NB4 (cell line): ENCODE measurements around the gene PRIMA1.

Experiments used
- DNase-seq: peaks from one replicate; pipeline ENCODE4 v3.0.0; 2010; ENCODE audit warnings: low read depth
- H3K4me3 ChIP-seq: one replicate; pipeline ENCODE4 v1.5.1; 2011; ENCODE audit warnings: mild to moderate bottlenecking, low read depth, low read length, moderate library complexity
- MYC ChIP-seq: IDR thresholded peaks from 2 replicates; pipeline ENCODE4 v1.6.1; 2011; ENCODE audit warnings: low read depth, low read length
- POLR2A ChIP-seq: IDR thresholded peaks from 2 replicates; pipeline ENCODE4 v1.6.1; 2011; ENCODE audit warnings: mild to moderate bottlenecking; ENCODE audit not compliant: insufficient read length; ENCODE audit errors: extremely low read depth
- TF ChIP-seq, protein P1 (sequence below): IDR thresholded peaks from 2 replicates; pipeline ENCODE4 v1.6.1; 2011; ENCODE audit warnings: low read depth, low read length
- TF ChIP-seq, protein P2 (sequence below): IDR thresholded peaks from one replicate; pipeline ENCODE4 v1.5.1; 2012; ENCODE audit warnings: low read depth, low read length

Gene PRIMA1

DNA sequence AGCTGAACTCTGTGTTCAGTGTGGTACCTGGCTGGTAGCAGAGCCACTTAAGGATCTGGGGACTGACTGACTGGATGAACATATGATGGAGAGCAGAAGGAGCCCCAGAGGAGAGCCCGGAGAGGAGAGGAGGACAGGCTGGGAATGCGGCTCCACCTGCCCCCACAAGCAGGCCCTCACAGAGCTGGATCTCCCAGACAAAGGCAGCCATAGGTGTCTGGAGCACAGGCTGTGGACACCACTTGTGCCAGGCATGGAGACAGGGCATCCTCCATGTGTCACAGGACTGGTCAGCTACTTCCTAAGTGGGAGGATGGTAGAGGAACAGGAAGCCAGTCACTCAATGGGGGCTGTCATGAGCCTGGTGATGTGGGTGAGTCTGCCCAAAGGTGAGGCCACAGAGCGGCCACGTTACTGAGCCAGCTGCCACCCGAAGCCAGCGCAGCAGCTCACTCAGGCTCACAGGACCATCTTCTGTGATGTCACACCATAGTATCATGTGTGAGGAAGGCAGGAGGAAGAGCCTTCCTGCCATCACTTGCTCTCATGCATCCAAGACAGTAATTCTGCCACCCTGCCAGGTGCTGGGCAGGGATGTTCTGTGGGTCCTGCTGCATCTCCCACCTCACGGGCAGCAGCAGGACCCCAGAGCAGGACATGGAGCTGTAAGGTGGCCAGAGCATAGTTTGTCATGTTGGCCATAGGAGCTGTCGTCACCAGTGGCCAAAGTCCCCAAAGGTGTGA, 72.1 kb downstream of the PRIMA1 start:
- no peak for DNase-seq
- TF ChIP-seq POLR2A (no peak), MYC (no peak)
- TF ChIP-seq, protein P1, sequence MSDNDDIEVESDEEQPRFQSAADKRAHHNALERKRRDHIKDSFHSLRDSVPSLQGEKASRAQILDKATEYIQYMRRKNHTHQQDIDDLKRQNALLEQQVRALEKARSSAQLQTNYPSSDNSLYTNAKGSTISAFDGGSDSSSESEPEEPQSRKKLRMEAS: no peak
- TF ChIP-seq, protein P2, sequence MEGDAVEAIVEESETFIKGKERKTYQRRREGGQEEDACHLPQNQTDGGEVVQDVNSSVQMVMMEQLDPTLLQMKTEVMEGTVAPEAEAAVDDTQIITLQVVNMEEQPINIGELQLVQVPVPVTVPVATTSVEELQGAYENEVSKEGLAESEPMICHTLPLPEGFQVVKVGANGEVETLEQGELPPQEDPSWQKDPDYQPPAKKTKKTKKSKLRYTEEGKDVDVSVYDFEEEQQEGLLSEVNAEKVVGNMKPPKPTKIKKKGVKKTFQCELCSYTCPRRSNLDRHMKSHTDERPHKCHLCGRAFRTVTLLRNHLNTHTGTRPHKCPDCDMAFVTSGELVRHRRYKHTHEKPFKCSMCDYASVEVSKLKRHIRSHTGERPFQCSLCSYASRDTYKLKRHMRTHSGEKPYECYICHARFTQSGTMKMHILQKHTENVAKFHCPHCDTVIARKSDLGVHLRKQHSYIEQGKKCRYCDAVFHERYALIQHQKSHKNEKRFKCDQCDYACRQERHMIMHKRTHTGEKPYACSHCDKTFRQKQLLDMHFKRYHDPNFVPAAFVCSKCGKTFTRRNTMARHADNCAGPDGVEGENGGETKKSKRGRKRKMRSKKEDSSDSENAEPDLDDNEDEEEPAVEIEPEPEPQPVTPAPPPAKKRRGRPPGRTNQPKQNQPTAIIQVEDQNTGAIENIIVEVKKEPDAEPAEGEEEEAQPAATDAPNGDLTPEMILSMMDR: no peak
- H3K4me3 ChIP-seq: no peak overlapping the region

- TF ChIP-seq, protein P1: no peak
- TF ChIP-seq MYC: no peak
- TF ChIP-seq, protein P2: no peak
- TF ChIP-seq POLR2A: no peak
- no peak overlapping the region for H3K4me3 ChIP-seq
- DNase-seq: no peak
These were observed 72.9 kb downstream of the PRIMA1 start for GRCh38 chr14:93715279-93715927.

DNA sequence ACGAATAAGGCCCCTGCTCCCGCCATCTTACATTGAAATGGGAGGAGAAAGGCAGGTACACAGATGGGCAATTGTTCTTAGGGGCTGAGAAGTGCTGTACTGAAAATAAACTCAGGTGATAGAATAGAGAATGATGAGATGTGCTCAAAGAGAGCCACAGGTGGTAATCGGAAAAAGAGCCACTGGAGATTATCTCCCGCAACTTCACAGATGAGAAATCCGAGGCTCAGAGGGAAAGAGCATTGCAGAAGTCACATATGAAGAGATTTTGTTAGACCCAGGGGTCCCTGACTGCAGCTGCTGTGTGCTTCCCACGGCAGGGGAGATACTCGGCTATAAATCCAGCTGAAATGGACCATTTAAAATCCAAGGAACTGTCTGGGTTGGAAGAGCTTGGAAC, 73.7 kb downstream of the PRIMA1 start:
- TF ChIP-seq MYC (no peak), POLR2A (no peak)
- TF ChIP-seq, protein P2: no peak
- TF ChIP-seq, protein P1: no peak
- DNase-seq: no peak
- no peak overlapping the region for H3K4me3 ChIP-seq

GRCh38 chr14:93713726-93714405, 74.4 kb downstream of the PRIMA1 start:
- TF ChIP-seq MYC: no peak
- TF ChIP-seq POLR2A: no peak
- TF ChIP-seq, protein P2: no peak
- TF ChIP-seq, protein P1: no peak
- H3K4me3 ChIP-seq: no peak overlapping the region
- no peak for DNase-seq

- no peak for DNase-seq
- TF ChIP-seq, protein P1: no peak
- TF ChIP-seq MYC (no peak), POLR2A (no peak)
- TF ChIP-seq, protein P2: no peak
- no peak overlapping the region for H3K4me3 ChIP-seq
These were observed 75.2 kb downstream of the PRIMA1 start for GRCh38 chr14:93712838-93713724.
